Keratinocyte (primary cell): ENCODE data around the gene RSPH1. TPM values are rescaled to one million over a fixed set of nuclear protein-coding genes. Genes with fewer than 3 reads are reported as not detected.

Experiments
- DNase-seq: peaks from one replicate; pipeline ENCODE4 v3.0.0-alpha.2; 2011; ENCODE audit warnings: low read depth, missing footprints, low spot score
- FAIRE-seq: peaks from 2 replicates; lab custom pipeline; 2011; peaks lifted over from hg19 to GRCh38; lab: Jason Lieb, UNC
- H2AFZ ChIP-seq: 2 replicates; pipeline ENCODE4 v1.6.0; 2012; ENCODE audit warnings: low read length, control low read depth, inconsistent platforms; ENCODE audit not compliant: control insufficient read depth
- H3K27ac ChIP-seq: 2 replicates; pipeline ENCODE4 v1.5.1; 2011; ENCODE audit warnings: low read length; ENCODE audit not compliant: control insufficient read depth, insufficient read depth
- H3K27me3 ChIP-seq: 3 replicates; pipeline ENCODE4 v1.6.0; 2011; ENCODE audit warnings: low read length; ENCODE audit not compliant: control insufficient read depth, insufficient read depth; ENCODE audit errors: extremely low read depth
- H3K36me3 ChIP-seq, 2 experiments: 2 replicates in 1 of 2; 3 replicates in 1 of 2; pipeline ENCODE4 v1.5.1; 2011; ENCODE audit warnings: low read length in 2 of 2, mild to moderate bottlenecking in 1 of 2; ENCODE audit not compliant: control insufficient read depth in 2 of 2, insufficient read depth in 2 of 2; ENCODE audit errors: extremely low read depth in 1 of 2
- H3K4me1 ChIP-seq: 3 replicates; pipeline ENCODE4 v1.5.1; 2011; ENCODE audit warnings: low read length; ENCODE audit not compliant: control insufficient read depth, insufficient read depth; ENCODE audit errors: extremely low read depth
- H3K4me2 ChIP-seq: 3 replicates; pipeline ENCODE4 v1.6.0; 2011; ENCODE audit warnings: low read depth, low read length; ENCODE audit not compliant: control insufficient read depth, insufficient read depth; ENCODE audit errors: extremely low read depth
- H3K4me3 ChIP-seq, 3 experiments: fragments of 200-600 bp in 1 of 3; sonication (generic) in 1 of 3; 2 replicates in 2 of 3; 3 replicates in 1 of 3; pipeline ENCODE4 v1.5.1; 2011 to 2016; ENCODE audit warnings: low read length in 3 of 3, mild to moderate bottlenecking in 3 of 3, control low read depth in 2 of 3, inconsistent platforms in 1 of 3, low read depth in 1 of 3, mixed read lengths in 1 of 3, mixed run types in 1 of 3, moderate library complexity in 1 of 3; ENCODE audit not compliant: control insufficient read depth in 2 of 3, insufficient read depth in 2 of 3; ENCODE audit errors: extremely low read depth in 1 of 3
- H3K79me2 ChIP-seq: 2 replicates; pipeline ENCODE4 v1.6.0; 2012; ENCODE audit warnings: low read length; ENCODE audit not compliant: control insufficient read depth, insufficient read depth
- H3K9ac ChIP-seq: 3 replicates; pipeline ENCODE4 v1.6.0; 2011; ENCODE audit warnings: low read length; ENCODE audit not compliant: control insufficient read depth, insufficient read depth; ENCODE audit errors: extremely low read depth
- H3K9me1 ChIP-seq: 3 replicates; pipeline ENCODE4 v1.6.0; 2011; ENCODE audit warnings: low read length; ENCODE audit not compliant: control insufficient read depth, insufficient read depth; ENCODE audit errors: extremely low read depth
- H3K9me3 ChIP-seq: 2 replicates; pipeline ENCODE4 v1.5.1; 2012; ENCODE audit warnings: low read depth, low read length; ENCODE audit not compliant: control insufficient read depth
- H4K20me1 ChIP-seq: 3 replicates; pipeline ENCODE4 v1.6.0; 2011; ENCODE audit warnings: low read length; ENCODE audit not compliant: control insufficient read depth, insufficient read depth; ENCODE audit errors: extremely low read depth
- CTCF ChIP-seq, 3 experiments: IDR thresholded peaks in 1 of 3; conservative IDR thresholded peaks in 1 of 3; optimal IDR thresholded peaks in 1 of 3; 2 replicates in 2 of 3; 3 replicates in 1 of 3; pipeline versions ENCODE3 to v1.5.1; 2011; ENCODE audit warnings: low read length in 3 of 3, mild to moderate bottlenecking in 3 of 3, moderate library complexity in 2 of 3, control low read depth in 1 of 3, inconsistent platforms in 1 of 3; ENCODE audit not compliant: insufficient read depth in 2 of 3; ENCODE audit errors: extremely low read depth in 1 of 3
- EZH2 ChIP-seq: IDR thresholded peaks from one replicate; pipeline ENCODE4 v1.6.1; 2012; ENCODE audit warnings: inconsistent platforms, mild to moderate bottlenecking, low read length, moderate library complexity
- dilution Hi-C: fragments of 300-500 bp; cut with MboI; formaldehyde crosslinking; loops from one replicate; pipeline ENCODE4 v1.7.0; 2020; ENCODE audit warnings: low sequenced_read_pairs; ENCODE audit not compliant: extremely low pct_ligation_motif_present
- polyA plus RNA-seq, 5 experiments: library from polyadenylated mRNA; depleted of rRNA in 3 of 5; stranded (reverse) in 3 of 5; stranded (forward) in 1 of 5; unstranded in 1 of 5; fragments of >200 nt; gene quantifications; 1 replicate in 1 of 5; 2 replicates in 3 of 5; 3 replicates in 1 of 5; pipeline versions ENCODE4 v1.2.1 to v1.2.3, GENCODE V29; 2011 to 2012; ENCODE audit warnings: missing spikeins in 2 of 5, low read depth in 1 of 5, low replicate concordance in 1 of 5

Gene RSPH1
- polyA plus RNA-seq, 1 donor (not counting 4 experiments of a cell fraction or from before 2014, with no cell fraction given), result 0.50 TPM

DNA sequence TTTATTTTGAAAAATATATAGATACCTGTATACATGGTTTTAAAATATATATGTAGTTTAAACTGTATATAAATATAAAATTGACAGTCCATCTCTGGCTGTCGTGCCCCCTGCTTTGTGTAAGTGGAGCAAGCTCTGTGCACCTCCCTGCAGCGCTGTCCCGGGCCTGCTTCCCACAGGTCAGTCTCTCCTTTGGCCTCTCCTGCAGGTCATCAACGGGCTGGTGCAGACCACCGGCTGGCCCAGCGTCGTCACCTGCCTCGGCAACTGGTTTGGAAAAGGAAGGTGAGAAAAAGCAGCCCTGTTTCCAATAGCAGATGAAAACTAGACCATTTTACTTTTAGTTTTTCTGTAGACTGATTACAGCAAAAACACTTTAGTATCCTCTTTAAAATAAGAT lies 46.2 kb upstream of the RSPH1 start:
- H3K79me2 ChIP-seq, result no peaks in the 10 kb centered on the region
- no peak overlapping the region for H3K9ac ChIP-seq
- H3K9me3 ChIP-seq, result no peaks in the 10 kb centered on the region
- peaks cover 0 to 9% of the 10 kb centered on the region in 2 experiments for H3K36me3 ChIP-seq
- dilution Hi-C loops, result no loop called here
- no peaks in the 10 kb centered on the region for H3K27me3 ChIP-seq
- H3K4me1 ChIP-seq, result no peaks in the 10 kb centered on the region
- H4K20me1 ChIP-seq, result peaks cover 3% of the 10 kb centered on the region
- no peak overlapping the region for H3K4me2 ChIP-seq
- FAIRE-seq (no peak), DNase-seq (no peak)
- H3K9me1 ChIP-seq, result no peaks in the 10 kb centered on the region
- TF ChIP-seq EZH2 (no peak), CTCF (optimal IDR thresholded peaks at IDR 0.05 in 1 of 3, IDR thresholded peaks at IDR 0.05 in 1 of 3, conservative IDR thresholded peaks at IDR 0.05 in 1 of 3; ENCODE audit: extremely low read depth in 1 of 3, insufficient read depth in 2 of 3, low read length in 3 of 3) (no peak)
- no peak overlapping the region for H2AFZ ChIP-seq
- H3K4me3 ChIP-seq, result no peak overlapping the region
- no peak overlapping the region for H3K27ac ChIP-seq

DNA sequence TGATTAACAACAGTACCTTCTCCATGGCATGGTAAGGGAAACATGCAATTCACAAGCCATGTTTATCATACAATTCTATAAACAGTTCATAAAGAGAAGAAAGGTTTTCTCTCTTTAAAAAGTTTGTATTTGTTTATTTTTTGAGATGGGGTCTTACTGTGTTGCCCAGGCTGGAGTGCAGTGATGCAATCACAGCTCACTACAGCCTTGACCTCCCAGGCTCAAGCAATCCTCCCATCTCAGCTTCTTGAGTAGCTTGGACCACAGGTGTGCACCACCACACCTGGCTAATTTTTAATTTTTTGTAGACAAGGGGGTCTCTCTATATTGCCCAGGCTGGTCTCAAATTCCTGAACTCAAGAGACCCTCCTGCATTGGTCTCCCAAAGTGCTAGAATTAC lies 45.6 kb upstream of the RSPH1 start:
- H4K20me1 ChIP-seq, result peaks cover 3% of the 10 kb centered on the region
- H2AFZ ChIP-seq, result no peak overlapping the region
- dilution Hi-C loops, result no loop called here
- no peak overlapping the region for H3K4me2 ChIP-seq
- no peaks in the 10 kb centered on the region for H3K9me3 ChIP-seq
- peaks cover 0 to 9% of the 10 kb centered on the region in 2 experiments for H3K36me3 ChIP-seq
- no peaks in the 10 kb centered on the region for H3K9me1 ChIP-seq
- FAIRE-seq (no peak), DNase-seq (no peak)
- H3K4me1 ChIP-seq, result no peaks in the 10 kb centered on the region
- H3K79me2 ChIP-seq, result no peaks in the 10 kb centered on the region
- no peak overlapping the region for H3K4me3 ChIP-seq
- TF ChIP-seq CTCF (optimal IDR thresholded peaks at IDR 0.05 in 1 of 3, IDR thresholded peaks at IDR 0.05 in 1 of 3, conservative IDR thresholded peaks at IDR 0.05 in 1 of 3; ENCODE audit: extremely low read depth in 1 of 3, insufficient read depth in 2 of 3, low read length in 3 of 3), result no peak
- TF ChIP-seq EZH2, result no peak
- H3K27me3 ChIP-seq, result no peaks in the 10 kb centered on the region
- no peak overlapping the region for H3K27ac ChIP-seq
- no peak overlapping the region for H3K9ac ChIP-seq
